ENCODE measurements around the gene MYORG. TPM values are rescaled to one million over a fixed set of nuclear protein-coding genes. Genes with fewer than 3 reads are reported as not detected.
"Not testable (repeated sequence)": the region's sequence is repeated elsewhere in the genome, so short reads cannot be mapped to it uniquely, and the experiment has no call there.

Gene MYORG
- total RNA-seq, 1 donor from 2014 or later = 5.5 TPM

GRCh38 chr9:34338665-34339385 is 37.9 kb downstream of the MYORG start:
- Mint-ChIP-seq H3K4me3 (no peak overlapping the region), H3K9me3 (no peaks in the 10 kb centered on the region), H3K36me3 (peaks cover 14% of the 10 kb centered on the region), H3K27ac (no peak overlapping the region), H3K27me3 (ENCODE audit: low read depth) (no peaks in the 10 kb centered on the region), H3K4me1 (no peaks in the 10 kb centered on the region)
- TF ChIP-seq CTCF (IDR thresholded peaks at IDR 0.05; ENCODE audit: unreplicated experiment) = no peak
- DNase-seq (ENCODE audit: low spot score in 2 of 2, unreplicated experiment in 2 of 2) = no peak

GRCh38 chr9:34338079-34338478 is 38.6 kb downstream of the MYORG start:
- H3K36me3 Mint-ChIP-seq; H3K4me3 Mint-ChIP-seq; H3K9me3 Mint-ChIP-seq; H3K27me3 Mint-ChIP-seq (ENCODE audit: low read depth); H3K27ac Mint-ChIP-seq; H3K4me1 Mint-ChIP-seq; DNase-seq (ENCODE audit: low spot score in 2 of 2, unreplicated experiment in 2 of 2): not testable (repeated sequence)

- H3K9me3 Mint-ChIP-seq = no peaks in the 10 kb centered on the region
- no peaks in the 10 kb centered on the region for H3K4me1 Mint-ChIP-seq
- DNase-seq (ENCODE audit: low spot score in 2 of 2, unreplicated experiment in 2 of 2) = no peak
- peaks cover 5% of the 10 kb centered on the region for H3K36me3 Mint-ChIP-seq
- no peak overlapping the region for H3K27ac Mint-ChIP-seq
- H3K4me3 Mint-ChIP-seq = no peak overlapping the region
- TF ChIP-seq CTCF (IDR thresholded peaks at IDR 0.05; ENCODE audit: unreplicated experiment) = no peak
- no peaks in the 10 kb centered on the region for H3K27me3 Mint-ChIP-seq (ENCODE audit: low read depth)
Measured at GRCh38 chr9:34337403-34337802, 39.3 kb downstream of the MYORG start.

- H3K27me3 Mint-ChIP-seq (ENCODE audit: low read depth) = no peaks in the 10 kb centered on the region
- H3K9me3 Mint-ChIP-seq = no peaks in the 10 kb centered on the region
- H3K4me3 Mint-ChIP-seq = no peak overlapping the region
- H3K36me3 Mint-ChIP-seq = peaks cover 4% of the 10 kb centered on the region
- H3K4me1 Mint-ChIP-seq = peaks cover 2% of the 10 kb centered on the region
- H3K27ac Mint-ChIP-seq = no peak overlapping the region
- TF ChIP-seq CTCF (IDR thresholded peaks at IDR 0.05; ENCODE audit: unreplicated experiment) = no peak
- no peak for DNase-seq (ENCODE audit: low spot score in 2 of 2, unreplicated experiment in 2 of 2)
Measured at GRCh38 chr9:34335376-34335775, 41.3 kb downstream of the MYORG start.

- Mint-ChIP-seq H3K36me3 (no peaks in the 10 kb centered on the region), H3K9me3 (no peaks in the 10 kb centered on the region), H3K4me1 (peaks cover 6% of the 10 kb centered on the region), H3K27me3 (ENCODE audit: low read depth) (no peaks in the 10 kb centered on the region), H3K4me3 (no peak overlapping the region), H3K27ac (no peak overlapping the region)
- DNase-seq (ENCODE audit: low spot score in 2 of 2, unreplicated experiment in 2 of 2) = no peak
- TF ChIP-seq CTCF (IDR thresholded peaks at IDR 0.05; ENCODE audit: unreplicated experiment) = no peak
Measured at GRCh38 chr9:34334916-34335315, 41.8 kb downstream of the MYORG start.

- Mint-ChIP-seq H3K27ac (no peak overlapping the region), H3K4me1 (peaks cover 9% of the 10 kb centered on the region), H3K4me3 (no peak overlapping the region), H3K36me3 (no peaks in the 10 kb centered on the region), H3K9me3 (no peaks in the 10 kb centered on the region), H3K27me3 (ENCODE audit: low read depth) (no peaks in the 10 kb centered on the region)
- no peak for TF ChIP-seq CTCF (IDR thresholded peaks at IDR 0.05; ENCODE audit: unreplicated experiment)
- DNase-seq (ENCODE audit: low spot score in 2 of 2, unreplicated experiment in 2 of 2) = no peak
Measured at GRCh38 chr9:34334337-34334824, 42.3 kb downstream of the MYORG start.
